HCT116 (cell line): ENCODE measurements around the gene EIF4G2. TPM values are rescaled to one million over a fixed set of nuclear protein-coding genes. Genes with fewer than 3 reads are reported as not detected.

Experiments used
- ATAC-seq: fragments of 200-7000 bp; cut with Tn5 transposase; 2 replicates; pipeline ENCODE4 v1.9.1; 2020; ENCODE audit warnings: mild to moderate bottlenecking, moderate library complexity
- BruUV-seq: library from RNA; stranded (reverse); fragments of 400-500 nt; replicated peaks from 2 replicates; lab custom pipeline; 2021; lab: Mats Ljungman, UMichigan
- CTCF ChIA-PET: fragments of 300-600 bp; sonication (Branson Sonifier 250); formaldehyde crosslinking; loops from one replicate; lab custom pipeline; 2021; ENCODE audit warnings: antibody characterized with exemption; lab: Charles Lee
- POLR2A ChIA-PET: fragments of 300-600, 350-600 bp; sonication (Branson Sonifier 250); formaldehyde crosslinking; loops from one replicate; lab custom pipeline; 2021; ENCODE audit warnings: antibody characterized with exemption; lab: Charles Lee
- RAD21 ChIA-PET, 2 experiments: fragments of 300-600 bp; sonication (Branson Sonifier 250); formaldehyde crosslinking; loops; one replicate each; lab custom pipeline; 2023; ENCODE audit warnings: low total read pairs in 2 of 2; ENCODE audit not compliant: uncharacterized antibody in 2 of 2, unreplicated experiment in 2 of 2, low non-redundant PET in 1 of 2; lab: Charles Lee
- DNase-seq: peaks from one replicate; pipeline ENCODE4 v3.0.0-alpha.2; 2010; ENCODE audit warnings: low read depth, low spot score
- H2AFZ ChIP-seq: fragments of 200-600 bp; shearing (Covaris generic), sonication (generic); 2 replicates; pipeline ENCODE4 v1.6.1; 2017; ENCODE audit warnings: low read depth, mixed run types, mixed read lengths, antibody characterized with exemption, low read length; ENCODE audit not compliant: poor library complexity, severe bottlenecking
- H3K27ac ChIP-seq: 2 replicates; pipeline ENCODE4 v1.5.1; 2012; ENCODE audit warnings: low read depth, low read length
- H3K27me3 ChIP-seq: fragments of 200-600 bp; sonication (generic); 2 replicates; pipeline ENCODE4 v1.6.1; 2016; ENCODE audit warnings: mixed run types, low read length, mixed read lengths; ENCODE audit not compliant: insufficient read depth
- H3K36me3 ChIP-seq, 2 experiments: fragments of 200-500 bp in 1 of 2; fragments of 200-600 bp in 1 of 2; sonication (Bioruptor generic) in 1 of 2; sonication (generic) in 1 of 2; 2 replicates each; pipeline versions ENCODE4 v1.5.1 to v1.6.1; 2014 to 2016; ENCODE audit warnings: low read length in 2 of 2, inconsistent platforms in 1 of 2, mixed read lengths in 1 of 2, mixed run types in 1 of 2; ENCODE audit not compliant: insufficient read depth in 2 of 2, control insufficient read depth in 1 of 2
- H3K4me1 ChIP-seq, 2 experiments: fragments of 200-600 bp in 1 of 2; sonication (generic) in 1 of 2; 2 replicates each; pipeline versions ENCODE4 v1.5.1 to v1.6.1; 2012 to 2017; ENCODE audit warnings: low read length in 2 of 2, inconsistent platforms in 1 of 2, mild to moderate bottlenecking in 1 of 2, mixed read lengths in 1 of 2, mixed run types in 1 of 2, moderate library complexity in 1 of 2; ENCODE audit not compliant: insufficient read depth in 2 of 2, control insufficient read depth in 1 of 2
- H3K4me2 ChIP-seq: fragments of 200-600 bp; sonication (generic); 2 replicates; pipeline ENCODE4 v1.6.1; 2017; ENCODE audit warnings: mixed run types, low read length, mixed read lengths
- H3K4me3 ChIP-seq, 2 experiments: fragments of 200-600 bp in 1 of 2; sonication (generic) in 1 of 2; replicated peaks in 1 of 2; 2 replicates each; pipeline ENCODE4 v1.5.1; 2011 to 2016; ENCODE audit warnings: low read length in 2 of 2, control low read depth in 1 of 2, low read depth in 1 of 2, mild to moderate bottlenecking in 1 of 2, mixed read lengths in 1 of 2, mixed run types in 1 of 2
- H3K79me2 ChIP-seq: fragments of 200-600 bp; sonication (generic); 2 replicates; pipeline ENCODE4 v1.6.1; 2017; ENCODE audit warnings: mild to moderate bottlenecking, mixed run types, low read length, moderate library complexity, mixed read lengths; ENCODE audit not compliant: insufficient read depth
- H3K9ac ChIP-seq: fragments of 200-600 bp; sonication (generic); 2 replicates; pipeline ENCODE4 v1.6.1; 2016; ENCODE audit warnings: low read length, mixed read lengths
- H3K9me2 ChIP-seq: fragments of 200-600 bp; sonication (generic), shearing (Covaris generic); 2 replicates; pipeline ENCODE4 v1.6.1; 2017; ENCODE audit warnings: mixed run types, mild to moderate bottlenecking, moderate library complexity; ENCODE audit not compliant: insufficient read depth
- H3K9me3 ChIP-seq, 2 experiments: fragments of 200-500 bp in 1 of 2; fragments of 200-600 bp in 1 of 2; sonication (Bioruptor generic) in 1 of 2; sonication (generic) in 1 of 2; 2 replicates each; pipeline ENCODE4 v1.6.1; 2014 to 2017; ENCODE audit warnings: low read length in 2 of 2, mixed read lengths in 2 of 2, inconsistent platforms in 1 of 2, low read depth in 1 of 2, mild to moderate bottlenecking in 1 of 2, mixed run types in 1 of 2, moderate library complexity in 1 of 2; ENCODE audit not compliant: control insufficient read depth in 1 of 2, insufficient read depth in 1 of 2
- H4K20me1 ChIP-seq: fragments of 200-600 bp; sonication (generic), shearing (Covaris generic); 2 replicates; pipeline ENCODE4 v1.6.1; 2017; ENCODE audit warnings: mixed run types, mild to moderate bottlenecking, moderate library complexity; ENCODE audit not compliant: insufficient read depth
- CTCF ChIP-seq, 3 experiments: fragments of 200-600 bp in 1 of 3; sonication (generic) in 1 of 3; IDR thresholded peaks in 2 of 3; conservative IDR thresholded peaks in 1 of 3; 2 replicates each; pipeline ENCODE4 v1.5.1; 2012 to 2017; ENCODE audit warnings: low read depth in 2 of 3, low read length in 2 of 3, antibody characterized with exemption in 1 of 3, borderline replicate concordance in 1 of 3, control low read depth in 1 of 3, mild to moderate bottlenecking in 1 of 3, mixed read lengths in 1 of 3, mixed run types in 1 of 3, moderate library complexity in 1 of 3; ENCODE audit not compliant: insufficient read depth in 1 of 3
- FOSL1 ChIP-seq: IDR thresholded peaks from 2 replicates; pipeline ENCODE4 v1.6.1; 2012; ENCODE audit warnings: low read depth
- JUND ChIP-seq: IDR thresholded peaks from 2 replicates; pipeline ENCODE4 v1.6.1; 2012
- POLR2A ChIP-seq: IDR thresholded peaks from 2 replicates; pipeline ENCODE4 v1.7.0; 2011; ENCODE audit warnings: borderline replicate concordance; ENCODE audit not compliant: insufficient read depth, insufficient read length; ENCODE audit errors: extremely low read depth
- POLR2AphosphoS5 ChIP-seq: IDR thresholded peaks from 2 replicates; pipeline ENCODE4 v1.6.1; 2011; ENCODE audit warnings: mild to moderate bottlenecking, low read depth, low read length, moderate library complexity
- RAD21 ChIP-seq: IDR thresholded peaks from 2 replicates; pipeline ENCODE4 v1.6.1; 2012; ENCODE audit warnings: low read depth, mild to moderate bottlenecking
- REST ChIP-seq: IDR thresholded peaks from 2 replicates; pipeline ENCODE4 v1.6.1; 2012; ENCODE audit warnings: low read depth
- SIN3A ChIP-seq: IDR thresholded peaks from 2 replicates; pipeline ENCODE4 v1.6.1; 2012; ENCODE audit warnings: low read depth
- SP1 ChIP-seq: IDR thresholded peaks from 2 replicates; pipeline ENCODE4 v1.6.1; 2012; ENCODE audit warnings: low read depth
- intact Hi-C: fragments of 100-400 bp; cut with micrococcal nuclease; formaldehyde crosslinking; loops from 2 replicates; pipeline ENCODE4 v1.10.0; 2022
- total RNA-seq: library from RNA; stranded (reverse); gene quantifications from one replicate; pipeline ENCODE4 v1.2.1, GENCODE V29; 2021; ENCODE audit not compliant: unreplicated experiment
- TF ChIP-seq, protein P1 (sequence below): IDR thresholded peaks from 2 replicates; pipeline ENCODE4 v1.6.1; 2012

Gene EIF4G2
- total RNA-seq, 1 experiment from 2014 or later, result 888 TPM

- ChIA-PET RAD21 (no interaction called here), POLR2A (no interaction called here), CTCF (no interaction called here)
- H3K9ac ChIP-seq, result no peak overlapping the region
- no peak for TF ChIP-seq RAD21
- BruUV-seq, result no TSS peak
- peaks cover 60 to 65% of the 10 kb centered on the region in 2 experiments for H3K36me3 ChIP-seq
- no peaks in the 10 kb centered on the region for H3K9me2 ChIP-seq
- H2AFZ ChIP-seq, result no peak overlapping the region
- H3K27ac ChIP-seq, result no peak overlapping the region
- no peaks in the 10 kb centered on the region for H3K9me3 ChIP-seq
- intact Hi-C loops, result no loop called here
- H3K4me1 ChIP-seq, result no peaks in the 10 kb centered on the region
- H3K4me2 ChIP-seq, result no peak overlapping the region
- no peaks in the 10 kb centered on the region for H4K20me1 ChIP-seq
- ATAC-seq (no peak), DNase-seq (no peak)
- H3K79me2 ChIP-seq, result no peaks in the 10 kb centered on the region
- H3K4me3 ChIP-seq, result no peak overlapping the region
- no peaks in the 10 kb centered on the region for H3K27me3 ChIP-seq
Measured at GRCh38 chr11:10777393-10777793, 31.3 kb downstream of the EIF4G2 start.

- H2AFZ ChIP-seq, result no peak overlapping the region
- no peak for ATAC-seq
- no peaks in the 10 kb centered on the region for H3K9me3 ChIP-seq
- no peaks in the 10 kb centered on the region for H4K20me1 ChIP-seq
- no peak overlapping the region for H3K4me3 ChIP-seq
- H3K36me3 ChIP-seq, result peaks cover 80 to 89% of the 10 kb centered on the region in 2 experiments
- H3K4me1 ChIP-seq, result no peaks in the 10 kb centered on the region
- CTCF ChIA-PET, result interaction anchor here (1.1 kb wide), 1 partner anchor 9 kb away, joined by 4 read pairs; no protein-coding TSS in a partner anchor
- H3K27me3 ChIP-seq, result no peaks in the 10 kb centered on the region
- no TSS peak for BruUV-seq
- no peak overlapping the region for H3K4me2 ChIP-seq
- H3K9me2 ChIP-seq, result no peaks in the 10 kb centered on the region
- H3K79me2 ChIP-seq, result peaks cover 5% of the 10 kb centered on the region; the same call in 1 of the 2 replicates
- POLR2A ChIA-PET, result no interaction called here
- RAD21 ChIA-PET, result no interaction called here
- TF ChIP-seq RAD21 (no peak), JUND (no peak), REST (no peak), POLR2A (no peak), CTCF (IDR thresholded peaks at IDR 0.05 in 2 of 3, conservative IDR thresholded peaks at IDR 0.05 in 1 of 3; ENCODE audit: borderline replicate concordance in 1 of 3, insufficient read depth in 1 of 3, low read depth in 2 of 3, low read length in 2 of 3) (no peak), SP1 (no peak), POLR2AphosphoS5 (no peak), FOSL1 (no peak), SIN3A (no peak)
- TF ChIP-seq, protein P1, sequence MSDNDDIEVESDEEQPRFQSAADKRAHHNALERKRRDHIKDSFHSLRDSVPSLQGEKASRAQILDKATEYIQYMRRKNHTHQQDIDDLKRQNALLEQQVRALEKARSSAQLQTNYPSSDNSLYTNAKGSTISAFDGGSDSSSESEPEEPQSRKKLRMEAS, result no peak
- H3K27ac ChIP-seq, result no peak overlapping the region
- no peak overlapping the region for H3K9ac ChIP-seq
- intact Hi-C loops, result loop anchor here (5.0 kb wide), 1 partner anchor 247 kb away; no protein-coding TSS in a partner anchor
- DNase-seq, result no peak
Measured at GRCh38 chr11:10774811-10775210, 33.9 kb downstream of the EIF4G2 start.
